HUES6 (cell line): ENCODE measurements around the gene EML4.
"Not testable (repeated sequence)": the region's sequence is repeated elsewhere in the genome, so short reads cannot be mapped to it uniquely, and the experiment has no call there.

Experiments
- H3K27ac ChIP-seq: 2 replicates; pipeline ENCODE4 v1.7.0; 2013; ENCODE audit warnings: low read depth, mild to moderate bottlenecking, low read length, inconsistent platforms
- H3K27me3 ChIP-seq: 2 replicates; pipeline ENCODE4 v1.6.1; 2013; ENCODE audit warnings: low read length; ENCODE audit not compliant: control insufficient read depth, insufficient read depth
- H3K36me3 ChIP-seq: 2 replicates; pipeline ENCODE4 v1.6.1; 2013; ENCODE audit warnings: low read length; ENCODE audit not compliant: control insufficient read depth, insufficient read depth
- H3K4me1 ChIP-seq: 2 replicates; pipeline ENCODE4 v1.6.1; 2013; ENCODE audit warnings: low read length; ENCODE audit not compliant: control insufficient read depth, insufficient read depth
- H3K4me3 ChIP-seq: 2 replicates; pipeline ENCODE4 v1.5.1; 2013; ENCODE audit warnings: low read depth, low read length
- H3K9ac ChIP-seq: one replicate; pipeline ENCODE4 v1.6.1; 2013; ENCODE audit warnings: mild to moderate bottlenecking, low read length
- H3K9me3 ChIP-seq: 2 replicates; pipeline ENCODE4 v1.6.1; 2013; ENCODE audit warnings: low read depth, low read length; ENCODE audit not compliant: control insufficient read depth, insufficient read depth

Gene EML4

DNA sequence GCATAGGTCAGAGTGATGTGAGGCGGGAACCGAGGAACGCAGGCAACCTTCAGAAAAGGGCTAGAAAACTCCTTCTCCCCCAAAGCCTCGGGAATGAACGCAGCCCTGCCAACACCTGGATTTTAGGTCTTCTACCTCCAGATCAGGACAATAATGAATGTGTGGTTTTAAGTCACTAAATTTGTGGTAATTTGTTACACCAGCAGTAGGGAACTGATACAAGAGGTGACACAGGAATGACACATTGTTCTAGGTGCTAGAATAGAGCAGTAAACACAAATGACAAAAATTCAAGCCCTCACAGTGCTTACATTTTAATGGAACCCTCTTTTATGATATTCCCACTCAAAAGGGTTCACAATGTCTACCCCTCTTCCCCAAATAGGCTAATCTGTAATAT lies 39.2 kb upstream of the EML4 start:
- Histone ChIP-seq H3K9ac (no peak overlapping the region), H3K9me3 (no peaks in the 10 kb centered on the region), H3K27ac (no peak overlapping the region), H3K36me3 (no peaks in the 10 kb centered on the region), H3K4me1 (peaks cover 61% of the 10 kb centered on the region), H3K4me3 (no peak overlapping the region), H3K27me3 (no peaks in the 10 kb centered on the region)

- not testable (repeated sequence) for H3K9me3 ChIP-seq, H3K4me3 ChIP-seq
Measured at GRCh38 chr2:42130858-42131257, 38.3 kb upstream of the EML4 start.

GRCh38 chr2:42132191-42132965 lies 36.8 kb upstream of the EML4 start:
- peak overlapping the region; percentile 2; the same call in 1 of the 2 replicates for H3K4me3 ChIP-seq

More at GRCh38 chr2:42130858-42131257, 38.3 kb upstream of the EML4 start:
- not testable (repeated sequence) for H3K27ac ChIP-seq, H3K27me3 ChIP-seq, H3K9ac ChIP-seq, H3K36me3 ChIP-seq
- peaks cover 59% of the 10 kb centered on the region for H3K4me1 ChIP-seq

DNA sequence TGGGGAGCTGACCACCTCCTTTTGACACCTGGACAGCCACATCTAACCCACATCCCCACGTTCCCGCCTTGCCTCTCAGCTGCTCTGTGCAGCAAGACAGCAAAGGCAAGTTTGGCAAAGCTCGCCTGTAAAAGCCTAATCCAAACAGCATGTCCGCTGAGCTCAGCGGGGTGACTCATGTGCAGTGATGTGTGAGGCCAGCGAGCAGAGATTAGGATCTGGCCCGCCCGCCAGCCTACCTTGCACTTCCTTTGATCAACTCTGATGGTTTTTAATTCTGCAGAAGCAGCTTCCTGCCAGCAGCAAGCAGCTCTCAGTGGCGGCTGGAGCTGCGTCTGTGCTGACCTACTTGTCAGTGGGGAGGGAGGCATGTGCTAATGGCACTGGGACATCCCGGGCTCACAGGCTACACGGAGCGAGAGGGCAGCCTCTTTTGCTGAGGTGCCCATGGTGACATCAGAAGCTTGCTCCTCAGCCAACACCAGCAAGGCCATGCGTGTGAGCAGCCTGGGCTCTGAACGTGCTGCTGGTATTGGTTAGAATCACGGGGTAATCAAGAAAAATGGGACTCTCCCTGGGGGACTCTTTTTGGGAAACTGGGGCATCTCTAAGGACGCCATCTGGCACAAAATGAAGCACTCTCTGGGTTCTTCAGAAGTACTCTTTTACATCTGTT lies 36.0 kb upstream of the EML4 start:
- H3K27me3 ChIP-seq = no peaks in the 10 kb centered on the region
- peak overlapping the region; percentile 16; the same call in 1 of the 2 replicates for H3K27ac ChIP-seq
- peaks cover 59% of the 10 kb centered on the region for H3K4me1 ChIP-seq
- H3K9me3 ChIP-seq = no peaks in the 10 kb centered on the region
- no peaks in the 10 kb centered on the region for H3K36me3 ChIP-seq
- peak overlapping the region; percentile 4 for H3K9ac ChIP-seq
- peak overlapping the region; percentile 9; the same call in 1 of the 2 replicates for H3K4me3 ChIP-seq

More at GRCh38 chr2:42132191-42132965, 36.8 kb upstream of the EML4 start:
- H3K9ac ChIP-seq = peak overlapping the region; percentile 47
- H3K27me3 ChIP-seq = no peaks in the 10 kb centered on the region
- H3K9me3 ChIP-seq = no peaks in the 10 kb centered on the region
- peak overlapping the region; percentile 5; the same call in 1 of the 2 replicates for H3K27ac ChIP-seq
- peaks cover 65% of the 10 kb centered on the region for H3K4me1 ChIP-seq
- no peaks in the 10 kb centered on the region for H3K36me3 ChIP-seq

GRCh38 chr2:42133771-42134195 lies 35.4 kb upstream of the EML4 start:
- H3K9ac ChIP-seq = no peak overlapping the region
- peaks cover 53% of the 10 kb centered on the region for H3K4me1 ChIP-seq
- peak overlapping the region; percentile 16; the same call in 1 of the 2 replicates for H3K27ac ChIP-seq
- no peak overlapping the region; the same call in 1 of the 2 replicates for H3K4me3 ChIP-seq
- no peaks in the 10 kb centered on the region for H3K36me3 ChIP-seq
- H3K9me3 ChIP-seq = no peaks in the 10 kb centered on the region
- no peaks in the 10 kb centered on the region for H3K27me3 ChIP-seq

DNA sequence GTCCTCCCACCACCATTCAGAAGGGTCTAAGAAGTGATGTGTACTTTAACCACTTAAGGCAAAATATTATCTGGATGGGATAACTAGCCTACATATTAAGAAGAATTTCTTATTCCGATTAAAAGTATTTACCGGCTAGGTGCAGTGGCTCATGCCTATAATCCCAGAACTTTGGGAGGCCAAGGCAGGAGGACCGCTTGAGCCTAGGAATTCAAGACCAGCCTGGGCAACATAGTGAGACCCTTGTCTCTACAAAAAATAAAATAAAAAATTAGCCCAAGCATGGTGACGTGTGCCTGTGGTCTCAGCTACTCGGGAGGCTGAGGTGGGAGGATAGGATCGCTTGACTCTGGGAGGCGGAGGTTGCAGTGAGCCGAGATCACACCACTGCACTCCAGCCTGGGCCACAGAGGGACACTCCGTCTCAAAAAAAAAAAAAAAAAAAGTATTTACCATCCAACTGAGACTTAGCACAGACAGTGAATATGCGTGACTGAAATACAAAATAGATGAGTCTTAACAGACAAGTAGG lies 34.7 kb upstream of the EML4 start:
- H3K27me3 ChIP-seq, H3K4me3 ChIP-seq, H3K9me3 ChIP-seq, H3K36me3 ChIP-seq, H3K27ac ChIP-seq, H3K9ac ChIP-seq: not testable (repeated sequence)
- H3K4me1 ChIP-seq = peaks cover 46% of the 10 kb centered on the region

DNA sequence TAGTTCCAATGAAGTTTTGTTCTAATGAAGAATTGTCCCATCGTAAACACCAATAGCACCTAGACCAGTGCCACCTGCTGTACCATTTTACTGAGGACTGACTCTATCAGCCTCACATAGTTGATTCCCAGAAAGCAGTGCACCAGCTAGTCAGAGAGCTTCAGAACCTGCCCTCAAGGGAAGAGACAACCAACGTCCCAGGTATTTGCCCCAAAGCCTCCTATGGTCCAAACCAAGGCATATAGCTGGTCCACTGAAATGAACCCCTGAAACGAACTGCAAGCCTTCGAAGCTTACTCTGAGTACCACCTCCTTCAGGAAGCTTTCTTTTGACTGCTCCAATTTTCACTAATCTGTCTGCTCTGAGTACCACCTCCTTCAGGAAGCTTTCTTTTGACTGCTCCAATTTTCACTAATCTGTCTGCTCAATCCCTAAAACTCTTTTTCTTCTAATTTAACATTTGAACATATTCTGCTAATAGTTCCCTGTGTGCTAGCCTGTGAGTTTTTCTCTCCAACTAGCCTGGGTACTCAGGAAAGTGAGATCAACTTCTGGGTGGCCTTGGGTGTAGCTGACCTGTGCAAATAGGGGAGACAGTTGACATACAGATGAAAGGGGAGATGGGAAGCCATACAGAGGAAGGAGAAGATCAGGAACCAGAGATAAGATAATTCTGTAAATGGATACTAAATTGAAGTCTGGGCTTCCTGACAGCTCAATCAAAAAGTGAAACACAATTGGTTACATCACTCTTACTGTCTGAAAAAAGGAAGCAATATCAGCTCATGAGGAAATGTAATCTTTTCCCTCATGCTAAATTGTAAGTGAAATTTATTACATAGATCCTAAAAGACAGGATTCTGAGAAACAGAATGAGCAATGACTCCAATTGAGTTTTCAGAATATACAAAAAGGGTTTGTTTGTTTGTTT lies 33.5 kb upstream of the EML4 start:
- H3K4me3 ChIP-seq = no peak overlapping the region
- no peak overlapping the region for H3K9ac ChIP-seq
- peaks cover 41% of the 10 kb centered on the region for H3K4me1 ChIP-seq
- H3K27ac ChIP-seq = no peak overlapping the region
- H3K9me3 ChIP-seq = no peaks in the 10 kb centered on the region
- no peaks in the 10 kb centered on the region for H3K27me3 ChIP-seq
- no peaks in the 10 kb centered on the region for H3K36me3 ChIP-seq

DNA sequence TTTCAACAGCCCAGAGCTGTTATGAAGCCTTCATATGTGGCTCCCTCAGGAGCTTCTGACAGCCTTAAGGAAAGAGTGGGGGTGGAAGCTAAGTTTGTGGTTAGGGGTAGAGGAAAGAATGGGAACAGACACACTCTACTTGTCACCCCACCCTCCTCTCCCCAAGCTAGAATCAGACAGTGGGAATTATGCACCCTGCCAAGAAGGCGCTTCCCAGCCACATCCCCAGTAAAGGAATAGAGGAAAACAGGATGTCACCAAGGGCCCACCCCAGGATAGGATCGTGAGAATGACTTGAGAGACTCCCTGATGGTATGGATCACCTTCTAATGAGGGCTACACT lies 32.4 kb upstream of the EML4 start:
- no peaks in the 10 kb centered on the region for H3K36me3 ChIP-seq
- H3K9me3 ChIP-seq = no peaks in the 10 kb centered on the region
- no peak overlapping the region for H3K9ac ChIP-seq
- no peak overlapping the region for H3K4me3 ChIP-seq
- H3K4me1 ChIP-seq = peaks cover 48% of the 10 kb centered on the region
- no peak overlapping the region for H3K27ac ChIP-seq
- H3K27me3 ChIP-seq = no peaks in the 10 kb centered on the region

GRCh38 chr2:42137125-42137841 lies 31.9 kb upstream of the EML4 start:
- Histone ChIP-seq H3K4me3 (no peak overlapping the region), H3K27me3 (no peaks in the 10 kb centered on the region), H3K36me3 (no peaks in the 10 kb centered on the region), H3K9ac (no peak overlapping the region), H3K27ac (no peak overlapping the region), H3K4me1 (peaks cover 48% of the 10 kb centered on the region), H3K9me3 (no peaks in the 10 kb centered on the region)
